Right atrium auricular region (tissue), 2 donors: ENCODE data around the gene URB1. TPM values are rescaled to one million over a fixed set of nuclear protein-coding genes. Genes with fewer than 3 reads are reported as not detected.

Experiments used
- DNase-seq: peaks from one replicate; pipeline ENCODE4 v3.0.0-alpha.2; 2019; ENCODE audit warnings: low spot score
- H3K27ac ChIP-seq, 2 donors: fragments of 200-600 bp; sonication (generic); 1 replicate in 1 of 2; 2 replicates in 1 of 2; pipeline ENCODE4 v1.5.1; 2016 to 2019
- H3K27me3 ChIP-seq, 2 donors: fragments of 200-600 bp; sonication (generic); one replicate each; pipeline versions ENCODE4 v1.5.1 to v1.6.0; 2017 to 2019
- H3K36me3 ChIP-seq: fragments of 200-600 bp; sonication (generic); one replicate; pipeline ENCODE4 v1.5.1; 2016
- H3K4me1 ChIP-seq, 2 donors: fragments of 200-600 bp; sonication (generic); one replicate each; pipeline versions ENCODE4 v1.5.1 to v1.6.0; 2017 to 2019
- H3K4me3 ChIP-seq, 2 donors: fragments of 200-600 bp; sonication (generic); 1 replicate in 1 of 2; 2 replicates in 1 of 2; pipeline ENCODE4 v1.5.1; 2017 to 2019; ENCODE audit warnings: mild to moderate bottlenecking in 1 of 2, moderate library complexity in 1 of 2
- H3K9me3 ChIP-seq, 2 donors: fragments of 200-600 bp; sonication (generic); one replicate each; pipeline ENCODE4 v1.5.1; 2019
- total RNA-seq, 2 donors: library from RNA; depleted of rRNA; stranded (reverse); fragments of >200 nt; gene quantifications; one replicate each; pipeline ENCODE4 v1.1.0, GENCODE V29; 2016
- TF ChIP-seq, protein P1 (sequence below), 2 donors: fragments of 200-600 bp; sonication (generic); IDR thresholded peaks; one replicate each; pipeline ENCODE4 v1.5.1; 2019; ENCODE audit warnings: antibody characterized with exemption in 2 of 2

URB1 gene
- total RNA-seq, 2 donors from 2014 or later = 8.6 to 12.2 TPM

- TF ChIP-seq, protein P1, sequence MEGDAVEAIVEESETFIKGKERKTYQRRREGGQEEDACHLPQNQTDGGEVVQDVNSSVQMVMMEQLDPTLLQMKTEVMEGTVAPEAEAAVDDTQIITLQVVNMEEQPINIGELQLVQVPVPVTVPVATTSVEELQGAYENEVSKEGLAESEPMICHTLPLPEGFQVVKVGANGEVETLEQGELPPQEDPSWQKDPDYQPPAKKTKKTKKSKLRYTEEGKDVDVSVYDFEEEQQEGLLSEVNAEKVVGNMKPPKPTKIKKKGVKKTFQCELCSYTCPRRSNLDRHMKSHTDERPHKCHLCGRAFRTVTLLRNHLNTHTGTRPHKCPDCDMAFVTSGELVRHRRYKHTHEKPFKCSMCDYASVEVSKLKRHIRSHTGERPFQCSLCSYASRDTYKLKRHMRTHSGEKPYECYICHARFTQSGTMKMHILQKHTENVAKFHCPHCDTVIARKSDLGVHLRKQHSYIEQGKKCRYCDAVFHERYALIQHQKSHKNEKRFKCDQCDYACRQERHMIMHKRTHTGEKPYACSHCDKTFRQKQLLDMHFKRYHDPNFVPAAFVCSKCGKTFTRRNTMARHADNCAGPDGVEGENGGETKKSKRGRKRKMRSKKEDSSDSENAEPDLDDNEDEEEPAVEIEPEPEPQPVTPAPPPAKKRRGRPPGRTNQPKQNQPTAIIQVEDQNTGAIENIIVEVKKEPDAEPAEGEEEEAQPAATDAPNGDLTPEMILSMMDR (IDR thresholded peaks at IDR 0.05) = no peak
- H3K9me3 ChIP-seq = no peaks in the 10 kb centered on the region
- no peak for DNase-seq
- H3K36me3 ChIP-seq = peaks cover 69% of the 10 kb centered on the region
- peak overlapping the region in 1 of 2 donors; percentile 9 for H3K27ac ChIP-seq
- H3K4me3 ChIP-seq = no peak overlapping the region
- H3K4me1 ChIP-seq = peaks cover 0 to 19% of the 10 kb centered on the region in 2 donors
- no peaks in the 10 kb centered on the region for H3K27me3 ChIP-seq
Observed at GRCh38 chr21:32366191-32366590, 26.6 kb downstream of the URB1 start.

DNA sequence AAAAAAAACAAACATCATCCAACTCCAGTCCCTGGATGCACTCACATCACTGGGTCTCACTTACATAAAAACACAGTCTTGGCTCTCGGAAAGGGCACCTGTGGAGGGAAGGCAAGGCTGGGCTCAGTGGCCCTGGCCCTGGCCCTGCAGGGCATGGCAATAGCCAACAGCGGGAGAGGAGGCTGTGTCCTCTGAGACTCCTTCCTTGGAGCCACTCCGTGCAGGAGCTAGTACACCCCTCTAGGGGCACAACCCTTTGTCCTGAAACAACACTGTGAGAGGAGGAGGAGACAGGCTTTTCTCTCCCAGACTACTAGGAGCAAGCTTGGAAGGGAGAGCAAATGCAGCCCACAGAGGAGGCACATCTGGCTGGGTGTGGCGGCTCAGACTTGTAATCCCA is 28.0 kb downstream of the URB1 start:
- TF ChIP-seq, protein P1 (IDR thresholded peaks at IDR 0.05) = no peak
- Histone ChIP-seq H3K27ac (peak overlapping the region; percentile 46 to 63), H3K4me3 (no peak overlapping the region), H3K27me3 (no peaks in the 10 kb centered on the region), H3K9me3 (no peaks in the 10 kb centered on the region), H3K4me1 (peaks cover 0 to 19% of the 10 kb centered on the region in 2 donors), H3K36me3 (peaks cover 83% of the 10 kb centered on the region)
- DNase-seq = no peak

DNA sequence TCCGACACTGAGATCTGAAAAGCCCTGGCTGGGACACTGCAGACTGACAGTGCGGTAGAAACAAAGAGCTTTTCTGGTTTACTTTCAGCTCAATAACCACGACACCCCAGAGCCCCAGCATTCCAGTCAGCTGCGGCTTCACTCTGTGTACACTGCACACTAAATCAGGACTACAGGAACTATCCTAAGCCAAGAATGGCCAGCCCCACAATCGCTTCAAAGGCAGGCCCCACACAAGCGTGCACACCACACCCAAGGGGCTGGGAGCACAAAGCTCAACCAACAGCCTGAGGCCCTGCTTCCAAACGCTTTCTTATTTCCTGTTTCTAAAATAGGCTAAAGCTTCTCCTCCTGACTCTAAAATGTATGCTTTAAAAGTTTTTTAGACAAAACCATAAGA is 28.4 kb downstream of the URB1 start:
- Histone ChIP-seq H3K9me3 (no peaks in the 10 kb centered on the region), H3K27me3 (no peaks in the 10 kb centered on the region), H3K4me1 (peaks cover 0 to 19% of the 10 kb centered on the region in 2 donors), H3K36me3 (peaks cover 87% of the 10 kb centered on the region), H3K4me3 (no peak overlapping the region), H3K27ac (peak overlapping the region; percentile 47 to 63)
- TF ChIP-seq, protein P1 (IDR thresholded peaks at IDR 0.05) = no peak
- DNase-seq = no peak

DNA sequence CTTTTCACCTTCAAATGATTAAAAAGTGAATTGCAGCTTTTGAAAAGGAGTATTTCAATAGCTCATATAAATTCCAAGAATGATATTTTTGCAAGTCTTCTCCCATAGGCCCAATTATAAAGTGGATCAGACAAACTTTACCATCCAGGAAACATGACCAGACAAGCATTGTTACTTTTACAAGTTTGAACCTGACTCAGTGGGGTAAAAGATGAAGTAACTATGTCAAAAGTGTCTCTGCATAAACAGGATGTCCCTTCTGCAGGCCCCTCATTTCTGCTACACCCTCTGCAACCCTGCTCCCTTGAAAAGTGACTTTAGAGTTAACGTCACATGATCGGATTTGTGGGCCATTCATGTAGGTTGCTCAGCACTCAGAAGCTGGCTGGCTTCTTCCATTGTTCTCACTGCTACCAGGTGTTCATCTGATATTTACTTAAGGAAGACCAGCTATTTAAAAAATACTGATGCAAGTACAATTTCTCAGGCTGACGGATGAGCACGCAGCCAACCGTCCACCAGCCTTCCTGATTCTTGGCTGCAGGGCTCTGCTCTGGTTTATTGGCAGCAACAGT is 32.3 kb downstream of the URB1 start:
- Histone ChIP-seq H3K27ac (no peak overlapping the region), H3K27me3 (no peaks in the 10 kb centered on the region), H3K36me3 (peaks cover 89% of the 10 kb centered on the region), H3K4me1 (peaks cover 0 to 19% of the 10 kb centered on the region in 2 donors), H3K9me3 (no peaks in the 10 kb centered on the region), H3K4me3 (no peak overlapping the region)
- DNase-seq = no peak
- TF ChIP-seq, protein P1 (IDR thresholded peaks at IDR 0.05) = no peak

GRCh38 chr21:32359719-32360260 is 33.0 kb downstream of the URB1 start:
- DNase-seq = no peak
- TF ChIP-seq, protein P1 (IDR thresholded peaks at IDR 0.05) = no peak
- Histone ChIP-seq H3K27ac (no peak overlapping the region), H3K4me3 (no peak overlapping the region), H3K4me1 (peaks cover 0 to 14% of the 10 kb centered on the region in 2 donors), H3K9me3 (no peaks in the 10 kb centered on the region), H3K27me3 (no peaks in the 10 kb centered on the region), H3K36me3 (peaks cover 92% of the 10 kb centered on the region)
